Right lobe of liver (tissue), 4 donors: ENCODE data around the gene BSND.

ENCODE experiments used
- CTCF ChIP-seq, 4 donors: fragments of 200-600 bp in 3 of 4; fragments of 450-650 bp in 1 of 4; IDR thresholded peaks; one replicate each; pipeline versions ENCODE4 v1.5.1 to v1.8.0; 2016 to 2022; ENCODE audit warnings: antibody characterized with exemption in 4 of 4, mild to moderate bottlenecking in 2 of 4
- POLR2A ChIP-seq: fragments of 450-650 bp; IDR thresholded peaks from one replicate; pipeline ENCODE4 v1.6.1; 2017; ENCODE audit warnings: antibody characterized with exemption, mild to moderate bottlenecking
- donor health status: DM: no; HTN: no; CAD: no.
- donor health status: DM: no; HTN: no; CAD: no.
- donor health status: DM: no; HTN: yes; CAD: no.

- TF ChIP-seq CTCF (IDR thresholded peaks at IDR 0.05) (no peak), POLR2A (no peak)
Measured at GRCh38 chr1:54989968-54990810, 8.5 kb upstream of the BSND start.
